PC-9 (cell line): Measurements from ENCODE around the gene FIGN. TPM values are rescaled to one million over a fixed set of nuclear protein-coding genes. Genes with fewer than 3 reads are reported as not detected.

Experiments used
- BruUV-seq: library from RNA; stranded (reverse); fragments of 400-500 nt; replicated peaks from 2 replicates; lab custom pipeline; 2021; lab: Mats Ljungman, UMichigan
- CTCF ChIA-PET: fragments of 300-600 bp; sonication (Branson Sonifier 250); formaldehyde crosslinking; loops from one replicate; lab custom pipeline; 2022; ENCODE audit warnings: antibody characterized with exemption; lab: Charles Lee
- POLR2A ChIA-PET: fragments of 300-600 bp; sonication (Branson Sonifier 250); formaldehyde crosslinking; loops from one replicate; lab custom pipeline; 2022; ENCODE audit warnings: antibody characterized with exemption; ENCODE audit not compliant: unreplicated experiment; lab: Charles Lee
- DNase-seq, 2 experiments: peaks; one replicate each; pipeline versions ENCODE4 v3.0.0 to v3.0.0-alpha.2; 2015 to 2022; ENCODE audit warnings: mixed read lengths in 1 of 2
- H2AFZ ChIP-seq: fragments of 200-600 bp; sonication (generic); 2 replicates; pipeline ENCODE4 v1.8.1; 2017; ENCODE audit warnings: antibody characterized with exemption
- H3F3A ChIP-seq: fragments of 200-600 bp; sonication (generic); 2 replicates; pipeline ENCODE4 v1.8.1; 2017; ENCODE audit warnings: antibody characterized with exemption, mild to moderate bottlenecking, low read depth; ENCODE audit not compliant: insufficient read depth
- H3K27ac ChIP-seq: fragments of 200-600 bp; sonication (generic); 2 replicates; pipeline ENCODE4 v1.6.1; 2016; ENCODE audit warnings: mixed run types
- H3K27me3 ChIP-seq: fragments of 200-600 bp; sonication (generic); 2 replicates; pipeline ENCODE4 v1.6.1; 2016; ENCODE audit warnings: low read depth, mixed run types; ENCODE audit not compliant: insufficient read depth
- H3K36me3 ChIP-seq: fragments of 200-600 bp; sonication (generic); 2 replicates; pipeline ENCODE4 v1.6.1; 2016; ENCODE audit warnings: low read depth, mixed run types
- H3K4me1 ChIP-seq: fragments of 200-600 bp; sonication (generic); replicated peaks from 2 replicates; pipeline ENCODE4 v1.6.1; 2016; ENCODE audit warnings: mixed run types; ENCODE audit not compliant: insufficient read depth
- H3K4me2 ChIP-seq: fragments of 200-600 bp; sonication (generic); 2 replicates; pipeline ENCODE4 v1.6.1; 2017; ENCODE audit warnings: mixed run types
- H3K4me3 ChIP-seq: fragments of 200-600 bp; sonication (generic); 2 replicates; pipeline ENCODE4 v1.6.1; 2016; ENCODE audit warnings: mixed run types
- H3K79me2 ChIP-seq: fragments of 200-600 bp; sonication (generic); 2 replicates; pipeline ENCODE4 v1.6.1; 2017; ENCODE audit warnings: low read depth, mixed run types
- H3K9me2 ChIP-seq: fragments of 200-600 bp; sonication (generic); 2 replicates; pipeline ENCODE4 v1.8.1; 2017; ENCODE audit warnings: mild to moderate bottlenecking; ENCODE audit not compliant: insufficient read depth
- H3K9me3 ChIP-seq: fragments of 200-600 bp; sonication (generic); 2 replicates; pipeline ENCODE4 v1.8.1; 2016; ENCODE audit warnings: low read depth; ENCODE audit not compliant: insufficient read depth
- H4K20me1 ChIP-seq: fragments of 200-600 bp; sonication (generic); 2 replicates; pipeline ENCODE4 v1.8.1; 2017; ENCODE audit not compliant: insufficient read depth
- CTCF ChIP-seq: fragments of 200-600 bp; sonication (generic); conservative IDR thresholded peaks from 2 replicates; pipeline ENCODE4 v1.6.1; 2017; ENCODE audit warnings: mixed run types, antibody characterized with exemption, mild to moderate bottlenecking, moderate library complexity
- EZH2 ChIP-seq: fragments of 200-600 bp; sonication (generic); IDR thresholded peaks from 2 replicates; pipeline ENCODE4 v1.8.0; 2017; ENCODE audit warnings: antibody characterized with exemption, low read depth
- intact Hi-C: fragments of 100-400 bp; cut with micrococcal nuclease; formaldehyde crosslinking; loops from one replicate; pipeline ENCODE4 v1.10.0; 2022; ENCODE audit not compliant: unreplicated experiment
- total RNA-seq: library from RNA; stranded (reverse); gene quantifications from 2 replicates; pipeline ENCODE4 v1.2.3, GENCODE V29; 2021

FIGN gene
- total RNA-seq, 1 experiment from 2014 or later = 7.4 TPM

GRCh38 chr2:163656622-163657280 is 79.1 kb downstream of the FIGN start:
- Histone ChIP-seq H4K20me1 (no peaks in the 10 kb centered on the region), H3F3A (no peaks in the 10 kb centered on the region), H3K36me3 (no peaks in the 10 kb centered on the region), H3K4me2 (no peak overlapping the region), H3K4me3 (no peak overlapping the region), H3K79me2 (no peaks in the 10 kb centered on the region), H3K27me3 (no peaks in the 10 kb centered on the region), H3K27ac (no peak overlapping the region), H3K9me2 (no peaks in the 10 kb centered on the region), H3K4me1 (no peaks in the 10 kb centered on the region), H3K9me3 (no peaks in the 10 kb centered on the region), H2AFZ (no peak overlapping the region)
- ChIA-PET POLR2A (no interaction called here), CTCF (no interaction called here)
- no peak for TF ChIP-seq EZH2
- no peak for TF ChIP-seq CTCF
- intact Hi-C loops = no loop called here
- BruUV-seq = no TSS peak
- no peak for DNase-seq

- Histone ChIP-seq H3K4me1 (no peaks in the 10 kb centered on the region), H4K20me1 (no peaks in the 10 kb centered on the region), H2AFZ (no peak overlapping the region), H3K36me3 (no peaks in the 10 kb centered on the region), H3K27ac (no peak overlapping the region), H3K9me2 (no peaks in the 10 kb centered on the region), H3K4me2 (no peak overlapping the region), H3K9me3 (no peaks in the 10 kb centered on the region), H3K4me3 (no peak overlapping the region), H3K27me3 (no peaks in the 10 kb centered on the region), H3F3A (no peaks in the 10 kb centered on the region), H3K79me2 (no peaks in the 10 kb centered on the region)
- DNase-seq = no peak
- POLR2A ChIA-PET = no interaction called here
- intact Hi-C loops = no loop called here
- BruUV-seq = no TSS peak
- CTCF ChIA-PET = no interaction called here
- TF ChIP-seq CTCF = no peak
- TF ChIP-seq EZH2 = no peak
Measured at GRCh38 chr2:163655667-163656066, 80.1 kb downstream of the FIGN start.

GRCh38 chr2:163652751-163653150 is 83.1 kb downstream of the FIGN start:
- intact Hi-C loops = no loop called here
- Histone ChIP-seq H3K4me3 (no peak overlapping the region), H3K9me3 (no peaks in the 10 kb centered on the region), H3K27me3 (no peaks in the 10 kb centered on the region), H2AFZ (no peak overlapping the region), H3F3A (no peaks in the 10 kb centered on the region), H3K4me1 (no peaks in the 10 kb centered on the region), H3K79me2 (no peaks in the 10 kb centered on the region), H3K36me3 (no peaks in the 10 kb centered on the region), H3K27ac (no peak overlapping the region), H3K9me2 (no peaks in the 10 kb centered on the region), H3K4me2 (no peak overlapping the region), H4K20me1 (no peaks in the 10 kb centered on the region)
- ChIA-PET POLR2A (interaction anchor here (0.7 kb wide), 1 partner anchor 126 kb away, joined by 3 read pairs; no protein-coding TSS in a partner anchor), CTCF (no interaction called here)
- TF ChIP-seq CTCF = no peak
- TF ChIP-seq EZH2 = no peak
- BruUV-seq = no TSS peak
- DNase-seq = no peak
